Endothelial cell of umbilical vein (primary cell): Measurements from ENCODE around the gene CYP1B1. TPM values are rescaled to one million over a fixed set of nuclear protein-coding genes. Genes with fewer than 3 reads are reported as not detected.

Experiments used
- BruUV-seq: library from RNA; stranded (reverse); fragments of 400-500 nt; replicated peaks from 2 replicates; lab custom pipeline; 2021; lab: Mats Ljungman, UMichigan
- CTCF ChIA-PET: fragments of 300-600, 350-600 bp; sonication (Branson Sonifier 250); formaldehyde crosslinking; loops from one replicate; lab custom pipeline; 2021; ENCODE audit warnings: antibody characterized with exemption, inconsistent platforms; lab: Charles Lee
- POLR2A ChIA-PET: fragments of 300-600, 350-600 bp; sonication (Branson Sonifier 250); formaldehyde crosslinking; loops from one replicate; lab custom pipeline; 2021; ENCODE audit warnings: antibody characterized with exemption, inconsistent platforms; lab: Charles Lee
- DNase-seq: peaks from one replicate; pipeline ENCODE4 v3.0.0-alpha.2; 2011; ENCODE audit warnings: low read depth, low spot score
- FAIRE-seq: peaks from 2 replicates; lab custom pipeline; 2011; peaks lifted over from hg19 to GRCh38; lab: Jason Lieb, UNC
- H2AFZ ChIP-seq: 2 replicates; pipeline ENCODE4 v1.6.0; 2012; ENCODE audit warnings: low read depth, low read length, control low read depth, inconsistent platforms
- H3K27ac ChIP-seq: 2 replicates; pipeline ENCODE4 v1.5.1; 2011; ENCODE audit warnings: low read depth, mild to moderate bottlenecking, control low read depth, low read length, moderate library complexity; ENCODE audit not compliant: insufficient read depth
- H3K27me3 ChIP-seq, 2 experiments: 2 replicates each; pipeline versions ENCODE4 v1.6.0 to v1.6.1; 2011; ENCODE audit warnings: low read length in 2 of 2, mixed read lengths in 1 of 2; ENCODE audit not compliant: control insufficient read depth in 2 of 2, insufficient read depth in 2 of 2
- H3K36me3 ChIP-seq, 2 experiments: 2 replicates in 1 of 2; 3 replicates in 1 of 2; pipeline ENCODE4 v1.5.1; 2011; ENCODE audit warnings: low read length in 2 of 2, mild to moderate bottlenecking in 1 of 2, moderate library complexity in 1 of 2; ENCODE audit not compliant: control insufficient read depth in 2 of 2, insufficient read depth in 2 of 2; ENCODE audit errors: extremely low read depth in 1 of 2
- H3K4me1 ChIP-seq: 3 replicates; pipeline ENCODE4 v1.5.1; 2011; ENCODE audit warnings: mild to moderate bottlenecking, low read length; ENCODE audit not compliant: control insufficient read depth, insufficient read depth; ENCODE audit errors: extremely low read depth
- H3K4me2 ChIP-seq: 2 replicates; pipeline ENCODE4 v1.6.1; 2011; ENCODE audit warnings: low read length, control low read depth, mixed read lengths; ENCODE audit not compliant: insufficient read depth
- H3K4me3 ChIP-seq, 3 experiments: fragments of 200-600 bp in 1 of 3; sonication (generic), shearing (Covaris generic) in 1 of 3; replicated peaks in 1 of 3; 2 replicates each; pipeline ENCODE4 v1.5.1; 2011 to 2016; ENCODE audit warnings: control low read depth in 3 of 3, low read length in 3 of 3, mild to moderate bottlenecking in 2 of 3, inconsistent platforms in 1 of 3, low read depth in 1 of 3, moderate library complexity in 1 of 3; ENCODE audit not compliant: insufficient read depth in 1 of 3
- H3K79me2 ChIP-seq: 2 replicates; pipeline ENCODE4 v1.6.0; 2012; ENCODE audit warnings: low read length, inconsistent platforms; ENCODE audit not compliant: control insufficient read depth, insufficient read depth
- H3K9ac ChIP-seq: replicated peaks from 2 replicates; pipeline ENCODE3; 2011; ENCODE audit warnings: low read length, control low read depth; ENCODE audit not compliant: insufficient read depth; ENCODE audit errors: extremely low read depth
- H3K9me1 ChIP-seq: replicated peaks from 3 replicates; pipeline ENCODE4 v1.6.0; 2011; ENCODE audit warnings: mild to moderate bottlenecking, low read length; ENCODE audit not compliant: control insufficient read depth, insufficient read depth; ENCODE audit errors: extremely low read depth
- H3K9me3 ChIP-seq: replicated peaks from 2 replicates; pipeline ENCODE4 v1.5.1; 2012; ENCODE audit warnings: low read length, inconsistent platforms; ENCODE audit not compliant: control insufficient read depth, insufficient read depth
- H4K20me1 ChIP-seq: replicated peaks from 2 replicates; pipeline ENCODE3; 2011; ENCODE audit warnings: mild to moderate bottlenecking, low read length; ENCODE audit not compliant: control insufficient read depth, insufficient read depth; ENCODE audit errors: extremely low read depth
- EZH2 ChIP-seq: IDR thresholded peaks from 2 replicates; pipeline ENCODE4 v1.6.1; 2012; ENCODE audit warnings: borderline replicate concordance, low read depth, mild to moderate bottlenecking, moderate library complexity, low read length, inconsistent platforms; ENCODE audit not compliant: severe bottlenecking
- MYC ChIP-seq: IDR thresholded peaks from one replicate; pipeline ENCODE4 v1.6.1; 2011; ENCODE audit warnings: mild to moderate bottlenecking, low read depth, low read length
- POLR2AphosphoS5 ChIP-seq: IDR thresholded peaks from 2 replicates; pipeline ENCODE4 v1.6.1; 2012; ENCODE audit warnings: low read depth, mild to moderate bottlenecking, control low read depth, low read length, moderate library complexity; ENCODE audit not compliant: insufficient read depth
- dilution Hi-C: fragments of 300-500 bp; cut with MboI; formaldehyde crosslinking; loops from one replicate; pipeline ENCODE4 v1.15.0; 2019; ENCODE audit warnings: low sequenced_read_pairs; ENCODE audit not compliant: extremely low pct_ligation_motif_present
- intact Hi-C: fragments of 100-400 bp; cut with micrococcal nuclease; formaldehyde crosslinking; loops from one replicate; pipeline ENCODE4 v1.10.0; 2022
- polyA plus RNA-seq, 4 experiments: library from polyadenylated mRNA; depleted of rRNA in 3 of 4; stranded (reverse) in 3 of 4; unstranded in 1 of 4; fragments of >200 nt; gene quantifications; 2 replicates each; pipeline versions ENCODE4 v1.2.1 to v1.2.3, GENCODE V29; 2011 to 2012; ENCODE audit warnings: missing spikeins in 1 of 4
- total RNA-seq: library from RNA; stranded (reverse); gene quantifications from 2 replicates; pipeline ENCODE4 v1.2.3, GENCODE V29; 2021
- TF ChIP-seq, protein P1 (sequence below), 2 donors: IDR thresholded peaks; 1 replicate in 1 of 2; 2 replicates in 1 of 2; pipeline ENCODE4 v1.5.1; 2011; ENCODE audit warnings: low read length in 2 of 2, mild to moderate bottlenecking in 2 of 2, moderate library complexity in 2 of 2, control low read depth in 1 of 2, inconsistent platforms in 1 of 2, low read depth in 1 of 2; ENCODE audit not compliant: insufficient read depth in 1 of 2; ENCODE audit errors: extremely low read depth in 1 of 2

CYP1B1 gene
- total and polyA plus RNA-seq, 2 donors (not counting 3 experiments of a cell fraction or from before 2014, with no cell fraction given), result 0.01 TPM; not detected in 1

- FAIRE-seq, result no peak
- no peak overlapping the region for H3K4me2 ChIP-seq
- no peak overlapping the region for H3K4me3 ChIP-seq
- H2AFZ ChIP-seq, result no peak overlapping the region
- H3K9me1 ChIP-seq, result no peaks in the 10 kb centered on the region
- POLR2A ChIA-PET, result no interaction called here
- CTCF ChIA-PET, result interaction anchor here (0.6 to 2.2 kb wide), 2 partner anchors 8 to 169 kb away, joined by 3 to 13 read pairs; no protein-coding TSS in a partner anchor
- no peaks in the 10 kb centered on the region for H3K79me2 ChIP-seq
- no peak overlapping the region for H3K9ac ChIP-seq
- dilution Hi-C loops, result no loop called here
- no peak for DNase-seq
- no peaks in the 10 kb centered on the region for H3K27me3 ChIP-seq
- TF ChIP-seq MYC, result no peak
- no peak for TF ChIP-seq POLR2AphosphoS5
- TF ChIP-seq EZH2, result no peak
- TF ChIP-seq, protein P1, sequence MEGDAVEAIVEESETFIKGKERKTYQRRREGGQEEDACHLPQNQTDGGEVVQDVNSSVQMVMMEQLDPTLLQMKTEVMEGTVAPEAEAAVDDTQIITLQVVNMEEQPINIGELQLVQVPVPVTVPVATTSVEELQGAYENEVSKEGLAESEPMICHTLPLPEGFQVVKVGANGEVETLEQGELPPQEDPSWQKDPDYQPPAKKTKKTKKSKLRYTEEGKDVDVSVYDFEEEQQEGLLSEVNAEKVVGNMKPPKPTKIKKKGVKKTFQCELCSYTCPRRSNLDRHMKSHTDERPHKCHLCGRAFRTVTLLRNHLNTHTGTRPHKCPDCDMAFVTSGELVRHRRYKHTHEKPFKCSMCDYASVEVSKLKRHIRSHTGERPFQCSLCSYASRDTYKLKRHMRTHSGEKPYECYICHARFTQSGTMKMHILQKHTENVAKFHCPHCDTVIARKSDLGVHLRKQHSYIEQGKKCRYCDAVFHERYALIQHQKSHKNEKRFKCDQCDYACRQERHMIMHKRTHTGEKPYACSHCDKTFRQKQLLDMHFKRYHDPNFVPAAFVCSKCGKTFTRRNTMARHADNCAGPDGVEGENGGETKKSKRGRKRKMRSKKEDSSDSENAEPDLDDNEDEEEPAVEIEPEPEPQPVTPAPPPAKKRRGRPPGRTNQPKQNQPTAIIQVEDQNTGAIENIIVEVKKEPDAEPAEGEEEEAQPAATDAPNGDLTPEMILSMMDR (IDR thresholded peaks at IDR 0.05; ENCODE audit: extremely low read depth in 1 of 2, insufficient read depth in 1 of 2, low read depth in 1 of 2, low read length in 2 of 2), result no peak
- no peak overlapping the region for H3K27ac ChIP-seq
- H4K20me1 ChIP-seq, result no peaks in the 10 kb centered on the region
- intact Hi-C loops, result no loop called here
- no peaks in the 10 kb centered on the region for H3K9me3 ChIP-seq
- BruUV-seq, result no TSS peak
- peaks cover 5% of the 10 kb centered on the region for H3K4me1 ChIP-seq
- H3K36me3 ChIP-seq, result no peaks in the 10 kb centered on the region
These were observed 31.9 kb upstream of the CYP1B1 start for GRCh38 chr2:38107738-38108410.
